ENCODE data around the gene BAHCC1. TPM values are rescaled to one million over a fixed set of nuclear protein-coding genes. Genes with fewer than 3 reads are reported as not detected.
A peak's percentile ranks its signal among the peaks of the same experiment; 100 is the strongest.

The BAHCC1 gene
- total RNA-seq (2021) (74.2 and 80.6 TPM in 2 replicates), Bru-seq, nascent RNA (percentile 61 among the genes with signal in this experiment), BruChase-seq, experiment 1, labeled RNA remaining after a 2-hour chase (percentile 67 among the genes with signal in this experiment), BruChase-seq, experiment 2, labeled RNA remaining after a 6-hour chase (percentile 83 among the genes with signal in this experiment)
- long read RNA-seq, transcript BAHCC1-208 (1 exons, 1,890 nt) = major isoform, 8 of 91 reads
- long read RNA-seq, partial matches to known transcripts = 23 of 91 reads
- long read RNA-seq, other reads (novel, unspliced or antisense) = 55 of 91 reads

DNA sequence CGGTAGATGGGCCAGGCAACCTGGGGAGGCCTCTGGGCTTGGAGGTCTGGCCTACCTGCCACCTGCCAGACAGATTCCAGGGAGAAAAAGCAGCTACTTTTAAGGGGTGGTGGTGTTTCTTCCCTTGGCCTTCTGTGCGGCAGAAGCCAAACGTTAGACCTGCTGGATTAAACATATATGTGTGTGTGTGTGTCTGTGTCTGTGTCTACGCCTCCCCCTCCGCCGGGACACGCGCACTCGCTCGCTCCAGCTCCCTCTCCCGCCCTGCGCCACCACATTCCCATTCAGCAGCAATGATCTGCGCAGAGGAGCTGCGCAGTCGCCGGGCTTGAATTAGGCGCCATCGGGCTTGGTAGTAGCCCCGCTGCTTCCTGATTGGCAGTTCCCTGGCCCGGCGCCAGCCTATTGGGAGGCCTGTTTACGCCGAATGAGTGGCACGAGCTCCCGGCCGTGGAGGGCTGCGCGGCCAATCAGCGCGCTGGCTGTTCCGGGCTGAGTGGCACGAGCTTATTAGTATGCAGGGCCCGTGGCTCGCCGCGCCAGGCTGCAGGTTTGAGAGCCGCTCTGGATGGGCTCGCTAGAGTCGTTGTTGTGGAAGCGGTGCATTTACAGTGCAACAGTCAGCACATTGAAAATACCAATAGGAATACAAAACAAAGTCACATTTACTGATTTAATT is at the start of gene BAHCC1:
Gene BAHCC1, plus strand, starts transcription at position 537 of the 679 bp plus-strand sequence. CDS start 4,283 bp downstream, outside the sequence.
- intact Hi-C loops (cut with micrococcal nuclease; ENCODE audit: unreplicated experiment) = loop anchor here (2.0 to 10.0 kb wide), 3 partner anchors 86 to 140 kb away; partner anchors contain the start of gene SLC38A10
- BruUV-seq (replicated peaks) = no TSS peak

DNA sequence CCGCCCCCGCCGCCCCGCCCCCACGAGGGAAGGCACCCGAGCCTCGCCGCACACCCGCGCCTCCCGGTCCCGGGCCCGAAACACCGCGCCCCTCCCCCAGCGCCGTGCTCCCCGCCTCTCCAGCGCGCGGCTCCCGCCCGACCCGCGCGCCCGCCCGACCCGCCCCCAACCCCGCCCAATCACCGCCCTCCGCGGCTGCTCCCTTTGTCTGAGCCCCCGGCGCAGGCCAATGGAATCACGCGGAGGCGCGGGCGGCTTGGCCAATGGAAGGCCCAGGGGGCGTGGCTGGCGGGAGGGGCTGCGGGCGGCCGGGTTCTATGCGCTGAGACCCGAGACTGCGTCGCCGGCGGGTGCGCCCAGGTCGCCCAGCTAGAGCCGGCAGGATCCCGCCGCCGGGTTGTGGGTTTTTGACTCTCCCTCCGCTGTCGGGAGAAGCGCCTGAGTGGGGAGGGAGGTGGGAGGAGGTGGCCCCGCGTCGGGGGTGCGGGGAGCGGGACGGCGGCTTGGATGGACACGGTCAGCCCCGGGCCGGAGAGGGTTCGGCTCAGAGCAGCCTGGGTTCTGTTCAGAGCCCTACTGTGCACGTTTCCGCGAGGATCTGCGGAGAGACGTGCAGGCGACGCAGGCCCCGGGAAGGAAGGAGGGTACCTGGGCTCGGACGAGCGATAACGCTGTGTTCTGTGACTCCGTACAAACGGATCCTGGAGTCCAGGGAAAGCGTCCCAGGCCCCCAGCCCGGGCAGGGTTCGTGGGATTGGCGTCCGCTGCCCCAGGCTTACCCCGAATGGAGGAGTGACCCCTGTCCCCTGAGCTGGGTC is 49.0 kb upstream of the BAHCC1 start:
- Histone ChIP-seq H3K36me3 (ENCODE audit: insufficient read depth, low read length, poor library complexity, severe bottlenecking) (no peaks in the 10 kb centered on the region), H3K4me3 (ENCODE audit: low read depth, low read length, poor library complexity, severe bottlenecking) (peak overlapping the region; percentile 87), H3K9me3 (ENCODE audit: low read depth, low read length, poor library complexity, severe bottlenecking) (no peaks in the 10 kb centered on the region), H3K27ac (ENCODE audit: low read depth, low read length, poor library complexity, severe bottlenecking) (peak overlapping the region; percentile 96), H3K4me1 (ENCODE audit: insufficient read depth, low read length, poor library complexity, severe bottlenecking) (peaks cover 14% of the 10 kb centered on the region), H3K27me3 (replicated peaks; ENCODE audit: insufficient read depth, low read depth, low read length, poor library complexity) (no peaks in the 10 kb centered on the region)
- BruUV-seq (replicated peaks) = TSS peak; percentile 57
- ChIA-PET CTCF (interaction anchor here (0.6 kb wide), 1 partner anchor 138 kb away, joined by 3 read pairs; no protein-coding TSS in a partner anchor), POLR2A (ENCODE audit: low non-redundant PET) (interaction anchor here (0.9 kb wide), 1 partner anchor 49 kb away, joined by 3 read pairs; the partner anchor contains the start of gene BAHCC1)
- TF ChIP-seq, protein P1, sequence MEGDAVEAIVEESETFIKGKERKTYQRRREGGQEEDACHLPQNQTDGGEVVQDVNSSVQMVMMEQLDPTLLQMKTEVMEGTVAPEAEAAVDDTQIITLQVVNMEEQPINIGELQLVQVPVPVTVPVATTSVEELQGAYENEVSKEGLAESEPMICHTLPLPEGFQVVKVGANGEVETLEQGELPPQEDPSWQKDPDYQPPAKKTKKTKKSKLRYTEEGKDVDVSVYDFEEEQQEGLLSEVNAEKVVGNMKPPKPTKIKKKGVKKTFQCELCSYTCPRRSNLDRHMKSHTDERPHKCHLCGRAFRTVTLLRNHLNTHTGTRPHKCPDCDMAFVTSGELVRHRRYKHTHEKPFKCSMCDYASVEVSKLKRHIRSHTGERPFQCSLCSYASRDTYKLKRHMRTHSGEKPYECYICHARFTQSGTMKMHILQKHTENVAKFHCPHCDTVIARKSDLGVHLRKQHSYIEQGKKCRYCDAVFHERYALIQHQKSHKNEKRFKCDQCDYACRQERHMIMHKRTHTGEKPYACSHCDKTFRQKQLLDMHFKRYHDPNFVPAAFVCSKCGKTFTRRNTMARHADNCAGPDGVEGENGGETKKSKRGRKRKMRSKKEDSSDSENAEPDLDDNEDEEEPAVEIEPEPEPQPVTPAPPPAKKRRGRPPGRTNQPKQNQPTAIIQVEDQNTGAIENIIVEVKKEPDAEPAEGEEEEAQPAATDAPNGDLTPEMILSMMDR (conservative IDR thresholded peaks at IDR 0.05; ENCODE audit: low read depth, low read length) = no peak
- no peak for TF ChIP-seq EZH2 (IDR thresholded peaks at IDR 0.05; ENCODE audit: borderline replicate concordance, low read depth, low read length, poor library complexity, severe bottlenecking)
- DNase-seq (ENCODE audit: low spot score) = peak; percentile 99
- intact Hi-C loops (cut with micrococcal nuclease; ENCODE audit: unreplicated experiment) = no loop called here

More for the DNA sequence above, at the start of gene BAHCC1:
- ChIA-PET POLR2A (ENCODE audit: low non-redundant PET) (interaction anchor here (0.6 to 1.1 kb wide), 8 partner anchors 14 to 418 kb away, joined by 3 to 7 read pairs (median 4); no protein-coding TSS in a partner anchor), CTCF (interaction anchor here (0.7 to 1.4 kb wide), 2 partner anchors 89 to 897 kb away, joined by 5 to 7 read pairs; no protein-coding TSS in a partner anchor)
- Histone ChIP-seq H3K36me3 (ENCODE audit: insufficient read depth, low read length, poor library complexity, severe bottlenecking) (peaks cover 11% of the 10 kb centered on the region), H3K27me3 (replicated peaks; ENCODE audit: insufficient read depth, low read depth, low read length, poor library complexity) (no peaks in the 10 kb centered on the region), H3K4me3 (ENCODE audit: low read depth, low read length, poor library complexity, severe bottlenecking) (peak within 1 kb of the TSS; percentile 96), H3K4me1 (ENCODE audit: insufficient read depth, low read length, poor library complexity, severe bottlenecking) (peaks cover 35% of the 10 kb centered on the region), H3K9me3 (ENCODE audit: low read depth, low read length, poor library complexity, severe bottlenecking) (no peaks in the 10 kb centered on the region), H3K27ac (ENCODE audit: low read depth, low read length, poor library complexity, severe bottlenecking) (peak within 1 kb of the TSS; percentile 100)
- DNase-seq (ENCODE audit: low spot score) = peak; percentile 100
- TF ChIP-seq EZH2 (IDR thresholded peaks at IDR 0.05; ENCODE audit: borderline replicate concordance, low read depth, low read length, poor library complexity, severe bottlenecking) = no peak
- TF ChIP-seq, protein P1 (conservative IDR thresholded peaks at IDR 0.05; ENCODE audit: low read depth, low read length) = no peak

DNA sequence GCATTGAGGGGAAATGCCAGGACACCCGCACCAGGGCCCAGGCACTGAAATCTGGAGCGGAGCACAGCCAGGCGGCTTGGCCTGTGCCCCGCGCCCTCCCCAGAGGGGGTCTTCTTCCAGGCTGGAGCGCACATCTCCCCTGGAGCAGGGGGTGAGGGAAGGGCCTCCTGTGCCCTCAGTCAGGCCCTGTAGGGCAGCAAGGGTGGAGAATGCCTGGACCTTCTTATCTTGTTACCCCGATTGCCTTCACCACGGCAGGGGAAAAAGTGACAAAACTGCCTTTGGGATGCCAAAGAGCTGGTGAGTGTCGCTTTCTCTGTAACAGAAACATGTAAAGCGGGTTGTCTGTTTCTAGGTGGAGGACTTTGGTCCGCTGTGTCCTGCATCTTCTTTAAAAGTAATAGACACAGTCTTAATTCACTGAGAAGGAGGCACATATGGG is 48.3 kb upstream of the BAHCC1 start:
- H3K9me3 ChIP-seq (ENCODE audit: low read depth, low read length, poor library complexity, severe bottlenecking) = no peaks in the 10 kb centered on the region
- peak overlapping the region; percentile 96 for H3K27ac ChIP-seq (ENCODE audit: low read depth, low read length, poor library complexity, severe bottlenecking)
- no peaks in the 10 kb centered on the region for H3K27me3 ChIP-seq (replicated peaks; ENCODE audit: insufficient read depth, low read depth, low read length, poor library complexity)
- intact Hi-C loops (cut with micrococcal nuclease; ENCODE audit: unreplicated experiment) = no loop called here
- H3K4me1 ChIP-seq (ENCODE audit: insufficient read depth, low read length, poor library complexity, severe bottlenecking) = peaks cover 10% of the 10 kb centered on the region
- DNase-seq (ENCODE audit: low spot score) = no peak
- CTCF ChIA-PET = no interaction called here
- TF ChIP-seq, protein P1 (conservative IDR thresholded peaks at IDR 0.05; ENCODE audit: low read depth, low read length) = no peak
- no peak for TF ChIP-seq EZH2 (IDR thresholded peaks at IDR 0.05; ENCODE audit: borderline replicate concordance, low read depth, low read length, poor library complexity, severe bottlenecking)
- no peaks in the 10 kb centered on the region for H3K36me3 ChIP-seq (ENCODE audit: insufficient read depth, low read length, poor library complexity, severe bottlenecking)
- POLR2A ChIA-PET (ENCODE audit: low non-redundant PET) = no interaction called here
- H3K4me3 ChIP-seq (ENCODE audit: low read depth, low read length, poor library complexity, severe bottlenecking) = peak overlapping the region; percentile 87
- no TSS peak for BruUV-seq (replicated peaks)
